A549 (cell line): Measurements from ENCODE around the gene SLC2A10. TPM values are rescaled to one million over a fixed set of nuclear protein-coding genes. Genes with fewer than 3 reads are reported as not detected.

Experiments used
- ATAC-seq, 2 experiments: fragments of 200-7000 bp in 1 of 2; fragments of >200 bp in 1 of 2; cut with Nextera tagmentation in 1 of 2; cut with Tn5 transposase in 1 of 2; 3 replicates each; pipeline versions ENCODE4 v1.8.0 to v1.9.1; 2018 to 2020; ENCODE audit warnings: mild to moderate bottlenecking in 1 of 2, moderate library complexity in 1 of 2
- CTCF ChIA-PET: fragments of 300-600 bp; sonication (Branson Sonifier 250); formaldehyde crosslinking; extraction: SDS; loops from one replicate; lab custom pipeline; 2021; ENCODE audit warnings: antibody characterized with exemption, inconsistent platforms; lab: Yijun Ruan, JAX
- POLR2A ChIA-PET: fragments of 350-600 bp; formaldehyde crosslinking; extraction: SDS; loops from one replicate; lab custom pipeline; 2021; ENCODE audit warnings: antibody characterized with exemption, inconsistent platforms; lab: Yijun Ruan, JAX
- DNase-seq, 2 experiments: peaks; one replicate each; pipeline versions ENCODE4 v3.0.0 to v3.0.0-alpha.2; 2011 to 2016; ENCODE audit warnings: low read depth in 1 of 2, low spot score in 1 of 2
- FAIRE-seq: peaks from 2 replicates; lab custom pipeline; 2011; peaks lifted over from hg19 to GRCh38; lab: Jason Lieb, UNC
- H3K27ac ChIP-seq, 2 experiments: fragments of >200 bp; sonication (Bioruptor Twin); formaldehyde crosslinking; 3 replicates each; pipeline ENCODE4 v1.5.1; 2016 to 2017
- H3K4me1 ChIP-seq: fragments of >200 bp; sonication (Bioruptor Twin); formaldehyde crosslinking; 3 replicates; pipeline ENCODE4 v1.6.1; 2016
- H3K4me2 ChIP-seq: fragments of >200 bp; sonication (Bioruptor Twin); formaldehyde crosslinking; 3 replicates; pipeline ENCODE4 v1.6.1; 2016
- H3K4me3 ChIP-seq: fragments of >200 bp; sonication (Bioruptor Twin); formaldehyde crosslinking; 3 replicates; pipeline ENCODE4 v1.5.1; 2016
- H3K9me3 ChIP-seq: fragments of >200 bp; sonication (Bioruptor Twin); formaldehyde crosslinking; 3 replicates; pipeline ENCODE4 v1.6.1; 2016
- BCL3 ChIP-seq: fragments of >200 bp; sonication (Bioruptor Twin); formaldehyde crosslinking; IDR thresholded peaks from 3 replicates; pipeline ENCODE4 v1.6.1; 2016
- CHD2 ChIP-seq: fragments of 150-350 bp; IDR thresholded peaks from 2 replicates; pipeline ENCODE4 v1.6.1; 2014; ENCODE audit warnings: low read length; ENCODE audit not compliant: partially characterized antibody
- CHD4 ChIP-seq: fragments of 200-600 bp; sonication (generic); IDR thresholded peaks from 2 replicates; pipeline ENCODE4 v1.6.1; 2016; ENCODE audit warnings: antibody characterized with exemption, mild to moderate bottlenecking, borderline replicate concordance
- CTCF ChIP-seq: fragments of >200 bp; sonication (Bioruptor Twin); formaldehyde crosslinking; IDR thresholded peaks from 3 replicates; pipeline ENCODE4 v1.5.1; 2016
- E2F6 ChIP-seq: IDR thresholded peaks from 2 replicates; pipeline ENCODE4 v1.6.1; 2012; ENCODE audit warnings: low read depth, borderline replicate concordance
- EHF ChIP-seq: fragments of 250-450 bp; sonication (Bioruptor Pico); IDR thresholded peaks from 2 replicates; pipeline ENCODE4 v1.5.0; 2020; ENCODE audit warnings: mild to moderate bottlenecking
- ESRRA ChIP-seq: fragments of 150-350 bp; IDR thresholded peaks from 2 replicates; pipeline ENCODE4 v1.6.1; 2014; ENCODE audit warnings: mild to moderate bottlenecking, low read length, borderline replicate concordance
- FOSL2 ChIP-seq, 2 experiments: fragments of 450-650 bp in 1 of 2; fragments of >200 bp in 1 of 2; sonication (Bioruptor Twin) in 1 of 2; formaldehyde crosslinking; IDR thresholded peaks; 2 replicates each; pipeline versions ENCODE4 v1.5.0 to v1.6.1; 2016 to 2020; ENCODE audit warnings: mild to moderate bottlenecking in 1 of 2, moderate library complexity in 1 of 2
- GATA3 ChIP-seq: IDR thresholded peaks from 2 replicates; pipeline ENCODE4 v1.6.1; 2012; ENCODE audit warnings: borderline replicate concordance
- HDAC2 ChIP-seq: fragments of 200-600 bp; sonication (generic); IDR thresholded peaks from 2 replicates; pipeline ENCODE4 v1.6.1; 2016
- HES2 ChIP-seq: fragments of >200 bp; sonication (Bioruptor Twin); formaldehyde crosslinking; IDR thresholded peaks from 2 replicates; pipeline ENCODE4 v1.6.1; 2016
- HOXB13 ChIP-seq: fragments of 250-450 bp; sonication (Bioruptor Pico); IDR thresholded peaks from 2 replicates; pipeline ENCODE4 v1.5.0; 2020; ENCODE audit warnings: low read depth, mild to moderate bottlenecking, moderate library complexity
- HOXB5 ChIP-seq: fragments of 250-450 bp; sonication (Bioruptor Pico); IDR thresholded peaks from 2 replicates; pipeline ENCODE4 v1.5.0; 2020; ENCODE audit warnings: mild to moderate bottlenecking, moderate library complexity
- JUN ChIP-seq, 2 experiments: fragments of >200 bp; sonication (Bioruptor Twin); formaldehyde crosslinking; IDR thresholded peaks; 2 replicates in 1 of 2; 3 replicates in 1 of 2; pipeline ENCODE4 v1.6.1; 2016 to 2017
- KDM1A ChIP-seq: fragments of 200-600 bp; sonication (generic); IDR thresholded peaks from 2 replicates; pipeline ENCODE4 v1.6.1; 2016; ENCODE audit warnings: low read depth, mild to moderate bottlenecking
- MAFK ChIP-seq: fragments of 450-650 bp; IDR thresholded peaks from 2 replicates; pipeline ENCODE4 v1.6.1; 2014; ENCODE audit not compliant: partially characterized antibody
- NFE2L2 ChIP-seq: fragments of 150-350 bp; conservative IDR thresholded peaks from 2 replicates; pipeline ENCODE4 v1.6.1; 2014; ENCODE audit warnings: low read length
- PBX3 ChIP-seq: IDR thresholded peaks from 2 replicates; pipeline ENCODE4 v1.6.1; 2012
- PHF8 ChIP-seq: fragments of 200-600 bp; sonication (generic); IDR thresholded peaks from 2 replicates; pipeline ENCODE4 v1.6.1; 2016; ENCODE audit warnings: low read depth, mild to moderate bottlenecking, antibody characterized with exemption, moderate library complexity, borderline replicate concordance
- RAD21 ChIP-seq, 2 experiments: fragments of >200 bp in 1 of 2; sonication (Bioruptor Twin) in 1 of 2; formaldehyde crosslinking in 1 of 2; IDR thresholded peaks in 1 of 2; conservative IDR thresholded peaks in 1 of 2; 2 replicates in 1 of 2; 3 replicates in 1 of 2; pipeline ENCODE4 v1.6.1; 2012 to 2018; ENCODE audit warnings: inconsistent platforms in 1 of 2
- SMC3 ChIP-seq: fragments of >200 bp; sonication (Bioruptor Twin); formaldehyde crosslinking; IDR thresholded peaks from 3 replicates; pipeline ENCODE4 v1.6.1; 2018; ENCODE audit warnings: inconsistent platforms
- TFCP2L1 ChIP-seq: fragments of 250-450 bp; sonication (Bioruptor Pico); IDR thresholded peaks from 2 replicates; pipeline ENCODE4 v1.5.0; 2021; ENCODE audit warnings: mild to moderate bottlenecking
- ZC3H11A ChIP-seq: fragments of 450-650 bp; IDR thresholded peaks from 2 replicates; pipeline ENCODE4 v1.6.1; 2014; ENCODE audit warnings: antibody characterized with exemption, mild to moderate bottlenecking
- ZFP36 ChIP-seq: fragments of 450-650 bp; IDR thresholded peaks from 2 replicates; pipeline ENCODE4 v1.6.1; 2014; ENCODE audit warnings: borderline replicate concordance; ENCODE audit not compliant: partially characterized antibody
- ZSCAN20 ChIP-seq: fragments of 250-450 bp; sonication (Bioruptor Pico); IDR thresholded peaks from 2 replicates; pipeline ENCODE4 v1.8.0; 2022; ENCODE audit warnings: mild to moderate bottlenecking, moderate library complexity
- WGBS: methylation state at CpG from one replicate; pipeline ENCODE4 v1.1.6; 2017; ENCODE audit errors: missing lambda C conversion rate; 5-methylcytosine and 5-hydroxymethylcytosine counted together
- polyA plus RNA-seq, 4 experiments: library from polyadenylated mRNA; depleted of rRNA in 3 of 4; stranded (reverse); fragments of >200 nt; fragmentation: RNase III in 1 of 4; extraction: RNeasy Plus Mini Kit Qiagen cat#74134 plus additional on column Dnase treatment in 1 of 4; gene quantifications; 2 replicates in 3 of 4; 3 replicates in 1 of 4; pipeline ENCODE4 v1.2.3, GENCODE V29; 2011 to 2017

Gene SLC2A10
- polyA plus RNA-seq, 2 of the 4 experiments (the other 2 are of a cell fraction), result 0.01 TPM; not detected in 1

GRCh38 chr20:46756419-46756818 lies 47.0 kb downstream of the SLC2A10 start:
- FAIRE-seq, result no peak
- 84% methylated on average over 3 of the region's 3 CpGs for WGBS
- CTCF ChIA-PET, result interaction anchor here (0.6 to 15.1 kb wide), 11 partner anchors 8 to 735 kb away, joined by 3 to 116 read pairs (median 8); no protein-coding TSS in a partner anchor

GRCh38 chr20:46757135-46757534 lies 47.7 kb downstream of the SLC2A10 start:
- CTCF ChIA-PET, result interaction anchor here (0.6 to 15.1 kb wide), 24 partner anchors 8 to 626 kb away, joined by 3 to 116 read pairs (median 4); no protein-coding TSS in a partner anchor

More at GRCh38 chr20:46756419-46756818, 47.0 kb downstream of the SLC2A10 start:
- H3K4me1 ChIP-seq, result 0 out of 3 replicates have a peak, but pooled peaks cover 3% of the 10 kb centered on the region
- H3K4me3 ChIP-seq, result no peak overlapping the region
- H3K27ac ChIP-seq, result no peak overlapping the region
- no peak overlapping the region for H3K4me2 ChIP-seq
- H3K9me3 ChIP-seq, result no peaks in the 10 kb centered on the region
- ATAC-seq (no peak), DNase-seq (no peak)
- TF ChIP-seq NFE2L2 (no peak), CHD2 (no peak), E2F6 (no peak), BCL3 (no peak), HOXB5 (no peak), CTCF (no peak), EHF (CRISPR knock-in tag) (no peak), GATA3 (no peak)
- POLR2A ChIA-PET, result no interaction called here

GRCh38 chr20:46757754-46758678 lies 48.6 kb downstream of the SLC2A10 start:
- ChIA-PET POLR2A (no interaction called here), CTCF (interaction anchor here (0.6 to 15.1 kb wide), 51 partner anchors 9 to 625 kb away, joined by 3 to 116 read pairs (median 4); no protein-coding TSS in a partner anchor)
- WGBS, result 28% methylated on average over 17 of the region's 17 CpGs
- Histone ChIP-seq H3K27ac (peak overlapping the region; percentile 4 to 57; a peak in 4 of 6 replicates), H3K4me3 (no peak overlapping the region), H3K9me3 (no peaks in the 10 kb centered on the region), H3K4me1 (0 out of 3 replicates have a peak, but pooled peaks cover under 1% of the 10 kb centered on the region), H3K4me2 (peak overlapping the region; percentile 26; the same call in 2 of the 3 replicates)
- DNase-seq (peak; percentile 70), FAIRE-seq (no peak), ATAC-seq (peak; percentile 67 to 80; a peak in 4 of 6 replicates)
- no peak for TF ChIP-seq FOSL2 (IDR thresholded peaks at IDR 0.05)
- no peak for TF ChIP-seq FOSL2 (CRISPR knock-in tag; IDR thresholded peaks at IDR 0.05)
- TF ChIP-seq SMC3, result peak; percentile 90
- no peak for TF ChIP-seq PBX3
- TF ChIP-seq RAD21 (conservative IDR thresholded peaks at IDR 0.05 in 1 of 2, IDR thresholded peaks at IDR 0.05 in 1 of 2), result peak; percentile 89
- TF ChIP-seq HDAC2, result 0 out of 2 replicates have a peak, but pooled peaks have one; percentile 35
- TF ChIP-seq BCL3, result no peak
- no peak for TF ChIP-seq ESRRA
- TF ChIP-seq HES2, result no peak
- peak; percentile 90 for TF ChIP-seq CTCF
- TF ChIP-seq JUN (IDR thresholded peaks at IDR 0.05), result no peak
- TF ChIP-seq KDM1A, result peak; percentile 87; the same call in 1 of the 2 replicates

More at GRCh38 chr20:46757135-46757534, 47.7 kb downstream of the SLC2A10 start:
- no peak for ATAC-seq
- FAIRE-seq, result no peak
- POLR2A ChIA-PET, result no interaction called here
- 82% methylated on average over 9 of the region's 9 CpGs for WGBS
- no peak overlapping the region for H3K4me3 ChIP-seq
- no peaks in the 10 kb centered on the region for H3K9me3 ChIP-seq
- H3K27ac ChIP-seq, result peak overlapping the region in 1 of 2 experiments; percentile 57; a peak in 2 of 6 replicates
- H3K4me2 ChIP-seq, result no peak overlapping the region
- 0 out of 3 replicates have a peak, but pooled peaks cover 3% of the 10 kb centered on the region for H3K4me1 ChIP-seq
- TF ChIP-seq RAD21 (conservative IDR thresholded peaks at IDR 0.05 in 1 of 2, IDR thresholded peaks at IDR 0.05 in 1 of 2), result no peak
- no peak for TF ChIP-seq NFE2L2
- no peak for TF ChIP-seq ZFP36
- TF ChIP-seq CHD4, result no peak
- TF ChIP-seq MAFK, result no peak
- TF ChIP-seq HOXB13, result no peak
- no peak for TF ChIP-seq SMC3
- no peak for TF ChIP-seq ZC3H11A
- TF ChIP-seq ZSCAN20 (CRISPR knock-in tag), result no peak
- no peak for TF ChIP-seq TFCP2L1
- TF ChIP-seq GATA3, result no peak
- TF ChIP-seq PHF8, result no peak
- DNase-seq, result no peak
